ENCODE data around the gene OTOP1. TPM values are rescaled to one million over a fixed set of nuclear protein-coding genes. Genes with fewer than 3 reads are reported as not detected.
"Not testable (repeated sequence)": the region's sequence is repeated elsewhere in the genome, so short reads cannot be mapped to it uniquely, and the experiment has no call there.

Gene OTOP1
- polyA plus RNA-seq, 1 experiment, result not detected

- H3K4me3 ChIP-seq (ENCODE audit: low read depth, low read length), result no peak overlapping the region
- no peak for TF ChIP-seq CTCF (IDR thresholded peaks at IDR 0.05; ENCODE audit: insufficient read depth, low read depth, low read length)
- ChIA-PET POLR2A (no interaction called here), CTCF (interaction anchor here (1.1 kb wide), 1 partner anchor 13 kb away, joined by 4 read pairs; no protein-coding TSS in a partner anchor)
- no peaks in the 10 kb centered on the region; the same call in 1 of the 2 replicates for H3K27me3 ChIP-seq (ENCODE audit: control insufficient read depth, insufficient read depth, low read length)
- H3K36me3 ChIP-seq (ENCODE audit: control insufficient read depth, insufficient read depth, low read length), result no peaks in the 10 kb centered on the region
- DNase-seq (ENCODE audit: low read depth), result no peak
Observed at GRCh38 chr4:4170596-4171150, 56.1 kb downstream of the OTOP1 start.

GRCh38 chr4:4167981-4168780 lies 58.5 kb downstream of the OTOP1 start:
- DNase-seq (ENCODE audit: low read depth); POLR2A ChIA-PET; H3K27me3 ChIP-seq (ENCODE audit: control insufficient read depth, insufficient read depth, low read length); H3K36me3 ChIP-seq (ENCODE audit: control insufficient read depth, insufficient read depth, low read length); H3K4me3 ChIP-seq (ENCODE audit: low read depth, low read length): not testable (repeated sequence)
- CTCF ChIA-PET, result interaction anchor here (0.8 kb wide), 1 partner anchor 274 kb away, joined by 3 read pairs; no protein-coding TSS in a partner anchor

GRCh38 chr4:4166986-4167385 lies 59.7 kb downstream of the OTOP1 start:
- POLR2A ChIA-PET; DNase-seq (ENCODE audit: low read depth); H3K36me3 ChIP-seq (ENCODE audit: control insufficient read depth, insufficient read depth, low read length); H3K27me3 ChIP-seq (ENCODE audit: control insufficient read depth, insufficient read depth, low read length); CTCF ChIA-PET; H3K4me3 ChIP-seq (ENCODE audit: low read depth, low read length): not testable (repeated sequence)

- H3K4me3 ChIP-seq (ENCODE audit: low read depth, low read length); POLR2A ChIA-PET; CTCF ChIA-PET; H3K36me3 ChIP-seq (ENCODE audit: control insufficient read depth, insufficient read depth, low read length); DNase-seq (ENCODE audit: low read depth); H3K27me3 ChIP-seq (ENCODE audit: control insufficient read depth, insufficient read depth, low read length): not testable (repeated sequence)
Observed at GRCh38 chr4:4165701-4166392, 60.9 kb downstream of the OTOP1 start.

- H3K36me3 ChIP-seq (ENCODE audit: control insufficient read depth, insufficient read depth, low read length); CTCF ChIA-PET; DNase-seq (ENCODE audit: low read depth); H3K4me3 ChIP-seq (ENCODE audit: low read depth, low read length); POLR2A ChIA-PET; H3K27me3 ChIP-seq (ENCODE audit: control insufficient read depth, insufficient read depth, low read length): not testable (repeated sequence)
Observed at GRCh38 chr4:4164532-4165173, 62.1 kb downstream of the OTOP1 start.

GRCh38 chr4:4162186-4162585 lies 64.5 kb downstream of the OTOP1 start:
- H3K27me3 ChIP-seq (ENCODE audit: control insufficient read depth, insufficient read depth, low read length); POLR2A ChIA-PET; H3K36me3 ChIP-seq (ENCODE audit: control insufficient read depth, insufficient read depth, low read length); H3K4me3 ChIP-seq (ENCODE audit: low read depth, low read length); DNase-seq (ENCODE audit: low read depth); CTCF ChIA-PET: not testable (repeated sequence)

GRCh38 chr4:4160956-4161665 lies 65.6 kb downstream of the OTOP1 start:
- CTCF ChIA-PET; H3K27me3 ChIP-seq (ENCODE audit: control insufficient read depth, insufficient read depth, low read length); H3K4me3 ChIP-seq (ENCODE audit: low read depth, low read length); POLR2A ChIA-PET; H3K36me3 ChIP-seq (ENCODE audit: control insufficient read depth, insufficient read depth, low read length); DNase-seq (ENCODE audit: low read depth): not testable (repeated sequence)
